VCaP (cell line): ENCODE measurements around the gene NIN.

Experiments used
- H3K27ac ChIP-seq: fragments of 450-650 bp; 2 replicates; pipeline ENCODE4 v1.5.1; 2017
- TF ChIP-seq, protein P1 (sequence below): fragments of 450-650 bp; conservative IDR thresholded peaks from 2 replicates; pipeline ENCODE4 v1.5.1; 2017; ENCODE audit warnings: mild to moderate bottlenecking, moderate library complexity

Gene NIN

DNA sequence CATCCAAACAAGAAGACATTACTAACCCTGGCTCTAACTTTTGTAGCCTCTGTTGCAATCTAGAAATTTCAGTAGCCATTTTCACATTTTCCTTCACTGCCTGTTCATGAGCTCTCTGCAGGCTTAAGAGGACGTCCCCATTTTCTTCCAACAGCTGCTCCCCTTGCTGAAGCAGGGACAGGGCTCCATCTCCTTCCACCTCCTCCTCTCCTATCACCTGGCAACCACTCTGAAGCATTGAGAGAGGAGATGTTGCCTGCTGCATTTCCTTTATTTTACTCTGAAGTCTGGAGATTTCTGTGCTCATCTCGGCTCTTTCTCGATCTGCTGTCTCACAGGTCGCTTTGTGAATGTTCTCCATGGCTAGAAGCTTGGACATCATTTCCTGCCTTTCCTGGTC lies 73.3 kb downstream of the NIN start:
- TF ChIP-seq, protein P1, sequence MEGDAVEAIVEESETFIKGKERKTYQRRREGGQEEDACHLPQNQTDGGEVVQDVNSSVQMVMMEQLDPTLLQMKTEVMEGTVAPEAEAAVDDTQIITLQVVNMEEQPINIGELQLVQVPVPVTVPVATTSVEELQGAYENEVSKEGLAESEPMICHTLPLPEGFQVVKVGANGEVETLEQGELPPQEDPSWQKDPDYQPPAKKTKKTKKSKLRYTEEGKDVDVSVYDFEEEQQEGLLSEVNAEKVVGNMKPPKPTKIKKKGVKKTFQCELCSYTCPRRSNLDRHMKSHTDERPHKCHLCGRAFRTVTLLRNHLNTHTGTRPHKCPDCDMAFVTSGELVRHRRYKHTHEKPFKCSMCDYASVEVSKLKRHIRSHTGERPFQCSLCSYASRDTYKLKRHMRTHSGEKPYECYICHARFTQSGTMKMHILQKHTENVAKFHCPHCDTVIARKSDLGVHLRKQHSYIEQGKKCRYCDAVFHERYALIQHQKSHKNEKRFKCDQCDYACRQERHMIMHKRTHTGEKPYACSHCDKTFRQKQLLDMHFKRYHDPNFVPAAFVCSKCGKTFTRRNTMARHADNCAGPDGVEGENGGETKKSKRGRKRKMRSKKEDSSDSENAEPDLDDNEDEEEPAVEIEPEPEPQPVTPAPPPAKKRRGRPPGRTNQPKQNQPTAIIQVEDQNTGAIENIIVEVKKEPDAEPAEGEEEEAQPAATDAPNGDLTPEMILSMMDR = no peak
- H3K27ac ChIP-seq = no peak overlapping the region

DNA sequence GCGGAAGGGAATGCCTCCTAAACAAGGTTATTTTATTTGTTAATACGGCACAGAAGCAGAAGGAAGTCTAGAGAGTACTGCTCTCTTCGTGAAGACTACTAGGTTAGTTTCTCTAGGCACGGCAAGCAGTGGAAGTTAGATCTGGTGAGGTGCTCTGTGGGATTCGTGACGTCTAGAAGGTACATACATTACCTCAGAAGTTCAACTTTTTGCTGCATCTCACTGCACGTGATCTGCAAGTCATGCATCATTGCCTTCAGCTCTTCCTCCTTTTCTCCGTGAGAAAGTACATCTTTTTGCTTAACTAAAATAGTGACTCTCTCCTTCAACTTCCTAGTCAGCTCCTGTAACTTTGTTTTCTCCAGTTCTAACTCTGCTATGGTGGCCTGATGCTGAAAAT lies 74.7 kb downstream of the NIN start:
- H3K27ac ChIP-seq = no peak overlapping the region

DNA sequence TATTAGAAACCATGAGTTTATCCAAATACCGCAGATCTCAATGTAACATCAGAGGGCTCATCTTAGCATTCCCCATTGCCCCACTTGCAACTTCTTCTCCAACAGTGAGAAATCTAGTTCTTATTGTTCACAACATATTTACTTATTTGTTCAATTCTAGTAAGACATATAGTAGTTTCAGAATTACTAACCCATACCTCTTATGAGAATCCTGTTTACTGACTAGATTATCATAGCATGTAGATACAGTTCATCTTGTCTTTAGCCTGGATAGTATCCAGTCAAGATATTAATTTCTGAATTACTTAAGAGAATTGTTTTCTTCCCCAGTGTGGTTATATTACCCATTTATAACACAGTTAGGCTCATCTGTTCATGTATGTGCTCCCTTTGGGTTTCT lies 80.6 kb downstream of the NIN start:
- H3K27ac ChIP-seq = no peak overlapping the region
- TF ChIP-seq, protein P1 = no peak

More for the DNA sequence above, 74.7 kb downstream of the NIN start:
- TF ChIP-seq, protein P1 = no peak

DNA sequence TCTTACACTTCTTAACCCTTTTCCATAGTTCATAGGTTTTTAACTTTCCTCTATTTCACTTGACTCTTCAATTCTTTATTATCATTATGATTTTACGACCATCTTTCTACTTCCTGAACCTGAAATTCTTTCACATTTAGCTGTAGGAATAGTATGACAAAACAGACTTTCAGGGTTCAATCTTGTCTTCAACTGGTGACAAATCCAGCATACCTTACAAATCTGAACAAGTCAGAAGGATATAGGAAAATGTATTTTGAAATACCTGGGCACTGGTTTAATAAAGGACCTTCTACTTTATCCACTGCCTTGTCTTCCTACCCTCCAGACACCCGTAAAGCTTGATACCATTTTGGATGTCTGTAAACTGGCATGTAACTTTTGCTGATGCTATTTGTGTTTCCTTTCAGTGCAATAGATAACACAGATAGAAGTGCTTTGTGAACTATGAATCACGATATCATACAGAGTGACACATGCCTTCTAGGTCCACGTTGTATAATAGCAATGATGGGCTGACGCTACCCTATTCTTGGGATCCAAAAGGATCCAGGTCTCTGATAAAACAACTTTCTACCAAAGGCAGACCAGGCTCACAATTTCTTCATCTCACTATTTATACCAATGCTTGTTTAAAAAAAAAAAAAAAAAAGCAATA lies 85.4 kb downstream of the NIN start:
- H3K27ac ChIP-seq = no peak overlapping the region
- TF ChIP-seq, protein P1 = no peak

DNA sequence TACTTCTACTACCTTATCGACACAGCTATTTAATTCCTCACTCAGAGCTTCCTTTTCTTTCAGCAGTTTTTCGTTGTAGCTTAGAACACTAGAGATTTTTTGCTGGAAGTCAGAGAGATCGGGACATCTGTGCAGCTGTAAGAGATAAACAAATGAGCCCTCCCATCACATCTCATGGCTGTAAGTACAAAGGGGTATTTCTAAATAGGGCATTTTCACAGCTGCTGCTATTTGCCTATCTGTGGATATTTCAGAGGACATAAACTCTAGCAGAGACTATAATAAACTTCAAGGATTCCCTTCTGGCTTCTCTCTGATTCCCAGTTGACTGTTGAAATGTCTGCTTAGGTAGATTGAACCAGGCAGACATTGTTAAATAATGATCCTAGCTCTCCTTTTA lies 86.7 kb downstream of the NIN start:
- H3K27ac ChIP-seq = no peak overlapping the region
- TF ChIP-seq, protein P1 = no peak

DNA sequence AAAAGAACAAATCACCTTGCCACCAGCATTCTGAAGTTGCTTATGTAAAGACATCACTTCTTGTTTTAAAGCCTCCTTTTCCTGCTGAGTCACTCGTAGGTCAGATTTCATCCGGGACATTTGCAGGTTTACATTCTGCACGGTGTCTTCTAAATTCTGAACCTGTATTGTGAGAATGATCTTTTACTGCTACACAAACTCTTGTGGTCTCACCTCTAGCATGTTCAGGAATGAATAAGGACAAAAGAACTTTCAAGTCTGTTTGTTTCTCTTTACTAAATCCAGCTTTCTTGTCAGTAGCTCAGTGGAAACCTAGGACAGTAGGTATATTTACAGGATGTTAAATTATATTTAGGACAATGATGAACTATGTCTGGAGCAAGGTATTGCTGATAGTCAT lies 89.4 kb downstream of the NIN start:
- H3K27ac ChIP-seq = no peak overlapping the region
- TF ChIP-seq, protein P1 = no peak

DNA sequence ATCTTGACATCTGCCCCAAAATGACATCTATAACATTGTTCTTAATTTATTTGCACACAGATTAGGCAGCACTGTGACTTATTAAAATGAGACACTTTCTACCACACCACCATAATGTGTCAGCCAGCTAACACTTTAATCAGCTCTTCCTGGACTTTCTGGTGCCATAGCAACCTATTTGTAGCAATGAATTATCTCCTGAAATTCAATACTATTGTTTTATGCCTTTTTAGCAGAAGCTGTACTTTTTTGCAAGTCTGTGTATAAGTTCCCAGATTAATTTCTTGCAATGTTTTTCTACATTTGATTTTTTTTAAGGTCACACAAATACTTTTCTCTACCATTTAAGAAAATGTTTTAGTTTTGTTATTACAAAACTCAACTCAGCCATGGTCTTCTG lies 90.1 kb downstream of the NIN start:
- H3K27ac ChIP-seq = no peak overlapping the region
- TF ChIP-seq, protein P1 = no peak
